HepG2 (cell line): ENCODE results near the gene SRCIN1. TPM values are rescaled to one million over a fixed set of nuclear protein-coding genes. Genes with fewer than 3 reads are reported as not detected.
"Not testable (repeated sequence)": the region's sequence is repeated elsewhere in the genome, so short reads cannot be mapped to it uniquely, and the experiment has no call there.

Experiments used
- ATAC-seq: fragments of 200-7000 bp; cut with Tn5 transposase; 3 replicates; pipeline ENCODE4 v1.9.1; 2020; ENCODE audit warnings: mild to moderate bottlenecking, moderate library complexity
- BruUV-seq: library from RNA; stranded (reverse); fragments of 400-500 nt; replicated peaks from 2 replicates; lab custom pipeline; 2021; lab: Mats Ljungman, UMichigan
- CTCF ChIA-PET: fragments of 300-600 bp; formaldehyde crosslinking; extraction: SDS; loops from one replicate; lab custom pipeline; 2021; ENCODE audit warnings: low total read pairs, inconsistent platforms, low intra/inter-chr PET ratio; lab: Yijun Ruan, JAX
- POLR2A ChIA-PET: fragments of 350-600 bp; sonication (Branson Sonifier 250); formaldehyde crosslinking; loops from one replicate; lab custom pipeline; 2020; ENCODE audit warnings: antibody characterized with exemption, inconsistent platforms; lab: Yijun Ruan, JAX
- DNase-seq: peaks from one replicate; pipeline ENCODE4 v3.0.0-alpha.2; 2015; ENCODE audit warnings: low spot score
- FAIRE-seq: peaks from 3 replicates; lab custom pipeline; 2011; peaks lifted over from hg19 to GRCh38; lab: Jason Lieb, UNC
- H2AFZ ChIP-seq: one replicate; pipeline ENCODE4 v1.6.1; 2011; ENCODE audit warnings: low read length, inconsistent platforms
- H3K27ac ChIP-seq: fragments of 300-600 bp; 3 replicates; pipeline ENCODE4 v1.8.0; 2011; ENCODE audit warnings: mixed run types, mild to moderate bottlenecking, mixed read lengths, low read length, inconsistent platforms; ENCODE audit not compliant: insufficient read depth; ENCODE audit errors: extremely low read length
- H3K27me3 ChIP-seq, 2 experiments: fragments of 200-600 bp in 1 of 2; 2 replicates in 1 of 2; 3 replicates in 1 of 2; pipeline versions ENCODE4 v1.6.0 to v1.8.0; 2011; ENCODE audit warnings: low read length in 2 of 2, mild to moderate bottlenecking in 2 of 2, moderate library complexity in 2 of 2, inconsistent platforms in 1 of 2; ENCODE audit not compliant: insufficient read depth in 2 of 2, control insufficient read depth in 1 of 2
- H3K36me3 ChIP-seq, 2 experiments: fragments of 200-600 bp in 1 of 2; replicated peaks in 1 of 2; 2 replicates in 1 of 2; 3 replicates in 1 of 2; pipeline versions ENCODE4 v1.5.1 to v1.8.0; 2011; ENCODE audit warnings: low read length in 2 of 2, inconsistent platforms in 1 of 2; ENCODE audit not compliant: insufficient read depth in 2 of 2, control insufficient read depth in 1 of 2
- H3K4me1 ChIP-seq: 2 replicates; pipeline ENCODE4 v1.5.1; 2012; ENCODE audit warnings: low read length, inconsistent platforms; ENCODE audit not compliant: insufficient read depth
- H3K4me2 ChIP-seq: 2 replicates; pipeline ENCODE4 v1.6.0; 2011; ENCODE audit warnings: low read depth, low read length, inconsistent platforms
- H3K4me3 ChIP-seq, 3 experiments: fragments of 200-600 bp in 1 of 3; sonication (generic), shearing (Covaris generic) in 1 of 3; replicated peaks in 1 of 3; 2 replicates each; pipeline ENCODE4 v1.5.1; 2011 to 2016; ENCODE audit warnings: low read length in 3 of 3, inconsistent platforms in 2 of 3, low read depth in 2 of 3, mild to moderate bottlenecking in 2 of 3, control low read depth in 1 of 3, mixed read lengths in 1 of 3; ENCODE audit not compliant: insufficient read depth in 1 of 3
- H3K79me2 ChIP-seq: one replicate; pipeline ENCODE4 v1.6.1; 2011; ENCODE audit warnings: low read length, inconsistent platforms; ENCODE audit not compliant: insufficient read depth
- H3K9ac ChIP-seq: 2 replicates; pipeline ENCODE4 v1.6.0; 2011; ENCODE audit warnings: mild to moderate bottlenecking, low read depth, low read length, inconsistent platforms; ENCODE audit not compliant: insufficient read depth
- H3K9me3 ChIP-seq: 2 replicates; pipeline ENCODE4 v1.5.1; 2012; ENCODE audit warnings: mild to moderate bottlenecking, low read length
- H4K20me1 ChIP-seq: 2 replicates; pipeline ENCODE4 v1.6.0; 2011; ENCODE audit warnings: inconsistent platforms, mild to moderate bottlenecking, low read length, moderate library complexity; ENCODE audit not compliant: insufficient read depth
- BHLHE40 ChIP-seq: IDR thresholded peaks from 2 replicates; pipeline ENCODE4 v1.6.1; 2011; ENCODE audit warnings: low read length, improper control_type of control experiment
- MAZ ChIP-seq, 2 experiments: sonication (generic) in 1 of 2; formaldehyde crosslinking in 1 of 2; IDR thresholded peaks; 2 replicates each; pipeline versions ENCODE4 v1.5.0 to v1.6.1; 2012 to 2020; ENCODE audit warnings: low read depth in 2 of 2, mild to moderate bottlenecking in 2 of 2, borderline replicate concordance in 1 of 2, improper control_type of control experiment in 1 of 2, low read length in 1 of 2, missing genetic modification reagents in 1 of 2, moderate library complexity in 1 of 2
- SMC3 ChIP-seq: IDR thresholded peaks from 2 replicates; pipeline ENCODE4 v1.6.1; 2011; ENCODE audit warnings: low read length, improper control_type of control experiment
- STAG1 ChIP-seq: sonication (generic); formaldehyde crosslinking; IDR thresholded peaks from 2 replicates; pipeline ENCODE4 v1.4.0; 2020; ENCODE audit warnings: missing genetic modification reagents
- TEAD3 ChIP-seq: optimal IDR thresholded peaks from 2 replicates; pipeline ENCODE3; 2016; ENCODE audit warnings: borderline replicate concordance
- XRCC5 ChIP-seq: fragments of 200-400 bp; formaldehyde crosslinking; optimal IDR thresholded peaks from 2 replicates; pipeline ENCODE3; 2017; ENCODE audit warnings: mild to moderate bottlenecking, low read length
- ZMYM3 ChIP-seq: sonication (generic); formaldehyde crosslinking; IDR thresholded peaks from 2 replicates; pipeline ENCODE4 v1.5.1; 2020; ENCODE audit warnings: mild to moderate bottlenecking, missing genetic modification reagents
- ZNF687 ChIP-seq: sonication (generic); formaldehyde crosslinking; IDR thresholded peaks from 2 replicates; pipeline ENCODE4 v1.5.1; 2020; ENCODE audit warnings: mild to moderate bottlenecking, missing genetic modification reagents, moderate library complexity
- ZNF768 ChIP-seq: sonication (generic); formaldehyde crosslinking; IDR thresholded peaks from 2 replicates; pipeline ENCODE4 v1.4.0; 2020; ENCODE audit warnings: missing genetic modification reagents
- WGBS: methylation state at CpG from one replicate; pipeline ENCODE4 v1.1.6; 2017; ENCODE audit warnings: low lambda C conversion rate; 5-methylcytosine and 5-hydroxymethylcytosine counted together
- in situ Hi-C: cut with HindIII; loops from 2 replicates; pipeline ENCODE4 v1.10.0; 2017; ENCODE audit warnings: low pct_unique_long_range_greater_than_20kb; ENCODE audit not compliant: extremely low pct_ligation_motif_present
- intact Hi-C: fragments of 100-400 bp; cut with micrococcal nuclease; formaldehyde crosslinking; loops from one replicate; pipeline ENCODE4 v1.10.0; 2022; ENCODE audit not compliant: unreplicated experiment
- polyA plus RNA-seq, 8 experiments: library from polyadenylated mRNA; depleted of rRNA in 3 of 8; stranded (reverse) in 7 of 8; unstranded in 1 of 8; fragments of >200 nt; fragmentation: Illumina TruSeq in 4 of 8; extraction: Trizol in 4 of 8; gene quantifications; 2 replicates each; pipeline versions ENCODE4 v1.2.1 to v1.2.3, GENCODE V29; 2011 to 2016; ENCODE audit warnings: low read depth in 4 of 8, missing spikeins in 1 of 8, mixed read lengths in 1 of 8; ENCODE audit not compliant: insufficient read depth in 1 of 8
- total RNA-seq, 5 experiments: library from RNA; depleted of rRNA; stranded (reverse); fragments of >200 nt; fragmentation: Illumina TruSeq; extraction: Trizol; gene quantifications; 2 replicates each; pipeline ENCODE4 v1.2.3, GENCODE V29; 2016; ENCODE audit warnings: low read depth in 1 of 5
- TF ChIP-seq, protein P1 (sequence below): IDR thresholded peaks from 2 replicates; pipeline ENCODE4 v1.6.1; 2012; ENCODE audit warnings: inconsistent platforms
- TF ChIP-seq, protein P2 (sequence below): sonication (generic); formaldehyde crosslinking; IDR thresholded peaks from 2 replicates; pipeline ENCODE4 v1.5.0; 2020; ENCODE audit warnings: mild to moderate bottlenecking, missing genetic modification reagents, moderate library complexity

SRCIN1 gene
- total and polyA plus RNA-seq, 2 of the 13 experiments (the other 11 are each of a cell fraction or from before 2014, with no cell fraction given), result 1.2 to 9.6 TPM

GRCh38 chr17:38492067-38493040 lies 113.4 kb downstream of the SRCIN1 start:
- H3K4me3 ChIP-seq; H3K36me3 ChIP-seq; FAIRE-seq; H3K79me2 ChIP-seq; H3K27ac ChIP-seq; H2AFZ ChIP-seq; H3K9ac ChIP-seq; H3K9me3 ChIP-seq; BruUV-seq; H3K4me2 ChIP-seq; POLR2A ChIA-PET; H4K20me1 ChIP-seq; H3K4me1 ChIP-seq; TF ChIP-seq MAZ (CRISPR knock-in tag; IDR thresholded peaks at IDR 0.05; ENCODE audit: low read depth): not testable (repeated sequence)
- DNase-seq (peak; percentile 85), ATAC-seq (peak; percentile 82)
- CTCF ChIA-PET, result interaction anchor here (0.6 to 2.7 kb wide), 10 partner anchors 13 to 174 kb away, joined by 3 to 53 read pairs (median 4); no protein-coding TSS in a partner anchor
- H3K27me3 ChIP-seq, result peaks cover 4 to 33% of the 10 kb centered on the region in 2 experiments
- 47% methylated on average over 7 of the region's 14 CpGs for WGBS
- TF ChIP-seq MAZ (IDR thresholded peaks at IDR 0.05; ENCODE audit: borderline replicate concordance, low read depth, low read length) (peak; percentile 42; the same call in 1 of the 2 replicates), BHLHE40 (peak; percentile 12; the same call in 1 of the 2 replicates), ZNF687 (CRISPR knock-in tag) (peak; percentile 17; the same call in 1 of the 2 replicates), STAG1 (CRISPR knock-in tag) (peak; percentile 58), SMC3 (peak; percentile 91), ZMYM3 (CRISPR knock-in tag) (peak; percentile 79), XRCC5 (peak; percentile 25), ZNF768 (CRISPR knock-in tag) (peak; percentile 96), TEAD3 (peak; percentile 69)
- TF ChIP-seq, protein P1, sequence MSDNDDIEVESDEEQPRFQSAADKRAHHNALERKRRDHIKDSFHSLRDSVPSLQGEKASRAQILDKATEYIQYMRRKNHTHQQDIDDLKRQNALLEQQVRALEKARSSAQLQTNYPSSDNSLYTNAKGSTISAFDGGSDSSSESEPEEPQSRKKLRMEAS, result 0 out of 2 replicates have a peak, but pooled peaks have one; percentile 15
- TF ChIP-seq, protein P2, sequence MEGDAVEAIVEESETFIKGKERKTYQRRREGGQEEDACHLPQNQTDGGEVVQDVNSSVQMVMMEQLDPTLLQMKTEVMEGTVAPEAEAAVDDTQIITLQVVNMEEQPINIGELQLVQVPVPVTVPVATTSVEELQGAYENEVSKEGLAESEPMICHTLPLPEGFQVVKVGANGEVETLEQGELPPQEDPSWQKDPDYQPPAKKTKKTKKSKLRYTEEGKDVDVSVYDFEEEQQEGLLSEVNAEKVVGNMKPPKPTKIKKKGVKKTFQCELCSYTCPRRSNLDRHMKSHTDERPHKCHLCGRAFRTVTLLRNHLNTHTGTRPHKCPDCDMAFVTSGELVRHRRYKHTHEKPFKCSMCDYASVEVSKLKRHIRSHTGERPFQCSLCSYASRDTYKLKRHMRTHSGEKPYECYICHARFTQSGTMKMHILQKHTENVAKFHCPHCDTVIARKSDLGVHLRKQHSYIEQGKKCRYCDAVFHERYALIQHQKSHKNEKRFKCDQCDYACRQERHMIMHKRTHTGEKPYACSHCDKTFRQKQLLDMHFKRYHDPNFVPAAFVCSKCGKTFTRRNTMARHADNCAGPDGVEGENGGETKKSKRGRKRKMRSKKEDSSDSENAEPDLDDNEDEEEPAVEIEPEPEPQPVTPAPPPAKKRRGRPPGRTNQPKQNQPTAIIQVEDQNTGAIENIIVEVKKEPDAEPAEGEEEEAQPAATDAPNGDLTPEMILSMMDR (CRISPR knock-in tag), result peak; percentile 61
- in situ Hi-C loops (loop anchor here (5.0 kb wide), 2 partner anchors 155 to 175 kb away; no protein-coding TSS in a partner anchor), intact Hi-C loops (loop anchor here (1.0 to 2.0 kb wide), 3 partner anchors 17 to 175 kb away; no protein-coding TSS in a partner anchor)
